Activated CD8-positive, alpha-beta T cell treated with anti-CD3 and anti-CD28 coated beads for 36 hours (primary cell): ENCODE data around the gene VPS25. TPM values are rescaled to one million over a fixed set of nuclear protein-coding genes. Genes with fewer than 3 reads are reported as not detected.

Source experiments
- ATAC-seq: fragments of 200-7000 bp; cut with Tn5 transposase; one replicate; pipeline ENCODE4 v1.10.0; 2021; ENCODE audit warnings: mild to moderate bottlenecking, moderate library complexity
- CTCF ChIA-PET: fragments of 350-600 bp; sonication (Branson Sonifier 250); formaldehyde crosslinking; loops from one replicate; lab custom pipeline; 2021; ENCODE audit warnings: antibody characterized with exemption; lab: Charles Lee
- POLR2A ChIA-PET: fragments of 350-600 bp; sonication (Branson Sonifier 250); formaldehyde crosslinking; loops from one replicate; lab custom pipeline; 2021; ENCODE audit warnings: antibody characterized with exemption; lab: Charles Lee
- DNase-seq: peaks from one replicate; pipeline ENCODE4 v3.0.0-alpha.2; 2020
- H3K27ac Mint-ChIP-seq: one replicate; pipeline ENCODE4 v1.8.0; 2021; ENCODE audit warnings: mild to moderate bottlenecking, mixed read lengths
- H3K27me3 Mint-ChIP-seq: one replicate; pipeline ENCODE4 v1.8.0; 2021; ENCODE audit warnings: mixed read lengths
- H3K36me3 Mint-ChIP-seq: one replicate; pipeline ENCODE4 v1.8.0; 2021; ENCODE audit warnings: low read depth, mixed read lengths
- H3K4me1 Mint-ChIP-seq: one replicate; pipeline ENCODE4 v1.8.0; 2021; ENCODE audit warnings: low read depth, mixed read lengths
- H3K4me3 Mint-ChIP-seq: one replicate; pipeline ENCODE4 v1.8.0; 2021; ENCODE audit warnings: mild to moderate bottlenecking, moderate library complexity, mixed read lengths
- H3K9me3 Mint-ChIP-seq: one replicate; pipeline ENCODE4 v1.8.0; 2021; ENCODE audit warnings: mixed read lengths
- CTCF ChIP-seq: fragments of 200-600 bp; IDR thresholded peaks from one replicate; pipeline ENCODE4 v1.8.0; 2022; ENCODE audit warnings: antibody characterized with exemption, mild to moderate bottlenecking
- intact Hi-C: fragments of 100-400 bp; cut with micrococcal nuclease; formaldehyde crosslinking; loops from one replicate; pipeline ENCODE4 v1.10.0; 2022
- total RNA-seq, 2 experiments: library from RNA; stranded (reverse); gene quantifications; one replicate each; pipeline ENCODE4 v1.2.3, GENCODE V29; 2021

The VPS25 gene
- total RNA-seq, 2 experiments from 2014 or later, result 63.4 to 67.2 TPM

GRCh38 chr17:42759982-42760651 lies 13.1 kb upstream of the VPS25 start:
- ATAC-seq (peak; percentile 41), DNase-seq (no peak)
- Mint-ChIP-seq H3K4me3 (no peak overlapping the region), H3K4me1 (peaks cover 4% of the 10 kb centered on the region), H3K27ac (no peak overlapping the region), H3K27me3 (peaks cover 52% of the 10 kb centered on the region), H3K9me3 (no peaks in the 10 kb centered on the region), H3K36me3 (no peaks in the 10 kb centered on the region)
- ChIA-PET POLR2A (interaction anchor here (1.6 kb wide), 1 partner anchor 23 kb away, joined by 5 read pairs; no protein-coding TSS in a partner anchor), CTCF (interaction anchor here (0.5 to 5.9 kb wide), 11 partner anchors 9 to 573 kb away, joined by 3 to 54 read pairs (median 6); partner anchors contain the start of genes CNTD1, COA3, PSMC3IP and VPS25)
- no peak for TF ChIP-seq CTCF
- intact Hi-C loops, result no loop called here

GRCh38 chr17:42760652-42761581 lies 12.3 kb upstream of the VPS25 start, which contains the start of gene RAMP2:
Gene RAMP2 (plus strand): TSS chr17:42761227. CDS start chr17:42761262, 35 bp downstream.
- ATAC-seq (peak; percentile 43), DNase-seq (no peak)
- no peak within 1 kb of the TSS for H3K27ac Mint-ChIP-seq
- intact Hi-C loops, result no loop called here
- no peaks in the 10 kb centered on the region for H3K9me3 Mint-ChIP-seq
- ChIA-PET CTCF (interaction anchor here (0.7 to 5.9 kb wide), 11 partner anchors 10 to 183 kb away, joined by 3 to 54 read pairs (median 6); partner anchors contain the start of genes CNTD1, COA3, PSMC3IP and VPS25), POLR2A (interaction anchor here (1.2 kb wide), 1 partner anchor 35 kb away, joined by 3 read pairs; no protein-coding TSS in a partner anchor)
- H3K4me1 Mint-ChIP-seq, result peaks cover 4% of the 10 kb centered on the region
- peaks cover 55% of the 10 kb centered on the region for H3K27me3 Mint-ChIP-seq
- H3K36me3 Mint-ChIP-seq, result no peaks in the 10 kb centered on the region
- no peak within 1 kb of the TSS for H3K4me3 Mint-ChIP-seq
- no peak for TF ChIP-seq CTCF

- no peak for ATAC-seq
- H3K9me3 Mint-ChIP-seq, result no peaks in the 10 kb centered on the region
- POLR2A ChIA-PET, result interaction anchor here (1.2 kb wide), 1 partner anchor 35 kb away, joined by 3 read pairs; no protein-coding TSS in a partner anchor
- H3K4me1 Mint-ChIP-seq, result peaks cover 4% of the 10 kb centered on the region
- DNase-seq, result no peak
- H3K27me3 Mint-ChIP-seq, result peaks cover 51% of the 10 kb centered on the region
- CTCF ChIA-PET, result interaction anchor here (0.9 to 5.9 kb wide), 8 partner anchors 11 to 183 kb away, joined by 4 to 54 read pairs (median 6); partner anchors contain the start of genes COA3 and VPS25
- no peaks in the 10 kb centered on the region for H3K36me3 Mint-ChIP-seq
- H3K4me3 Mint-ChIP-seq, result no peak overlapping the region
- intact Hi-C loops, result loop anchor here (2.0 kb wide), 2 partner anchors 41 to 183 kb away; no protein-coding TSS in a partner anchor
- no peak overlapping the region for H3K27ac Mint-ChIP-seq
- no peak for TF ChIP-seq CTCF
Measured at GRCh38 chr17:42761638-42762037, 11.6 kb upstream of the VPS25 start.

GRCh38 chr17:42766124-42766523 lies 7.1 kb upstream of the VPS25 start:
- TF ChIP-seq CTCF, result no peak
- Mint-ChIP-seq H3K27ac (no peak overlapping the region), H3K4me1 (no peaks in the 10 kb centered on the region), H3K4me3 (no peak overlapping the region), H3K27me3 (peaks cover 34% of the 10 kb centered on the region), H3K9me3 (no peaks in the 10 kb centered on the region), H3K36me3 (no peaks in the 10 kb centered on the region)
- CTCF ChIA-PET, result interaction anchor here (1.9 kb wide), 1 partner anchor 188 kb away, joined by 6 read pairs; no protein-coding TSS in a partner anchor
- intact Hi-C loops, result no loop called here
- DNase-seq (no peak), ATAC-seq (no peak)
- POLR2A ChIA-PET, result interaction anchor here (0.5 kb wide), 1 partner anchor 859 kb away, joined by 3 read pairs; no protein-coding TSS in a partner anchor
